ENCODE data around the gene KIF3A. TPM values are rescaled to one million over a fixed set of nuclear protein-coding genes. Genes with fewer than 3 reads are reported as not detected.

Gene KIF3A
- total and polyA plus RNA-seq, 2 of the 8 experiments (the other 6 are each of a cell fraction or from before 2014, with no cell fraction given): 3.1 to 13.1 TPM

- H3K4me2 ChIP-seq (ENCODE audit: insufficient read depth in 1 of 2, low read depth in 2 of 2, low read length in 2 of 2): no peak overlapping the region
- no peak overlapping the region for H3K4ac ChIP-seq (replicated peaks; ENCODE audit: insufficient read length, low read depth, low read length)
- H3K79me2 ChIP-seq (ENCODE audit: control insufficient read depth in 1 of 2, insufficient read depth in 2 of 2, low read length in 2 of 2): no peaks in the 10 kb centered on the region
- FAIRE-seq (no peak), DNase-seq (ENCODE audit: low read depth in 1 of 2, low spot score in 2 of 2) (no peak)
- H4K20me1 ChIP-seq (replicated peaks in 1 of 2; ENCODE audit: control insufficient read depth in 1 of 2, insufficient read depth in 2 of 2, low read length in 2 of 2): no peaks in the 10 kb centered on the region
- no peak overlapping the region for H2BK15ac ChIP-seq (ENCODE audit: low read length)
- H2BK12ac ChIP-seq (ENCODE audit: low read depth, low read length): no peak overlapping the region
- H3K36me3 ChIP-seq (ENCODE audit: control insufficient read depth in 2 of 4, insufficient read depth in 4 of 4, low read length in 3 of 4): no peaks in the 10 kb centered on the region
- no peaks in the 10 kb centered on the region for H3K4me1 ChIP-seq (replicated peaks in 1 of 4; ENCODE audit: control insufficient read depth in 3 of 4, insufficient read depth in 4 of 4, low read length in 3 of 4)
- H3K27ac ChIP-seq (ENCODE audit: low read depth, low read length): no peak overlapping the region
- H2BK120ac ChIP-seq (replicated peaks; ENCODE audit: low read depth, low read length): no peak overlapping the region
- no peaks in the 10 kb centered on the region for H3K27me3 ChIP-seq (replicated peaks in 1 of 4; ENCODE audit: control insufficient read depth in 3 of 4, extremely low read depth in 1 of 4, insufficient read depth in 3 of 4, low read length in 3 of 4)
- H3K9ac ChIP-seq (replicated peaks in 1 of 4; ENCODE audit: extremely low read depth in 1 of 4, low read depth in 3 of 4, low read length in 3 of 4): no peak overlapping the region
- H4K5ac ChIP-seq (ENCODE audit: insufficient read length, low read depth, low read length): no peak overlapping the region
- TF ChIP-seq SIX5 (IDR thresholded peaks at IDR 0.05; ENCODE audit: low read depth, low read length) (no peak), KDM4A (IDR thresholded peaks at IDR 0.05; ENCODE audit: low read depth, low read length, severe bottlenecking) (no peak), EP300 (IDR thresholded peaks at IDR 0.05; ENCODE audit: borderline replicate concordance in 1 of 2, low read depth in 2 of 2, low read length in 2 of 2) (no peak), USF2 (IDR thresholded peaks at IDR 0.05; ENCODE audit: low read length) (no peak), ATF2 (IDR thresholded peaks at IDR 0.05; ENCODE audit: low read length) (no peak), EZH2 (IDR thresholded peaks at IDR 0.05; ENCODE audit: low read depth, low read length, severe bottlenecking) (no peak), BACH1 (IDR thresholded peaks at IDR 0.05; ENCODE audit: low read length) (no peak), TEAD4 (IDR thresholded peaks at IDR 0.05; ENCODE audit: low read depth, low read length) (no peak), NRF1 (IDR thresholded peaks at IDR 0.05; ENCODE audit: low read depth, low read length) (no peak), CBX5 (IDR thresholded peaks at IDR 0.05; ENCODE audit: low read depth, low read length) (no peak)
- H2AFZ ChIP-seq (ENCODE audit: low read length): no peak overlapping the region
- CTCF ChIA-PET (ENCODE audit: partially characterized antibody): interaction anchor here (1.1 to 5.6 kb wide), 9 partner anchors 8 to 181 kb away, joined by 3 to 23 read pairs (median 4); partner anchors contain the start of gene IL13
- no peak overlapping the region for H3K14ac ChIP-seq (ENCODE audit: insufficient read length)
- H4K91ac ChIP-seq (replicated peaks; ENCODE audit: insufficient read length, low read length): no peak overlapping the region
- POLR2A ChIA-PET (ENCODE audit: partially characterized antibody): interaction anchor here (1.3 kb wide), 1 partner anchor 9 kb away, joined by 4 read pairs; no protein-coding TSS in a partner anchor
- H3K79me1 ChIP-seq (ENCODE audit: low read depth, low read length): no peaks in the 10 kb centered on the region
- H4K8ac ChIP-seq (ENCODE audit: extremely low read depth, insufficient read depth, low read length): no peak overlapping the region; the same call in 1 of the 2 replicates
- no peak overlapping the region for H2BK5ac ChIP-seq (ENCODE audit: low read depth, low read length)
- 90% methylated on average over 7 of the region's 7 CpGs; no CpG with 5 or more reads in 1 of the 2 experiments for WGBS, 2 experiments (ENCODE audit: extremely low coverage in 1 of 2, insufficient coverage in 1 of 2, insufficient read length in 1 of 2, insufficient replicate concordance in 2 of 2, low coverage in 1 of 2, low lambda C conversion rate in 2 of 2, missing lambda C conversion rate in 1 of 2)
- H3K18ac ChIP-seq (ENCODE audit: extremely low read depth, low read length): no peak overlapping the region
- H3K9me3 ChIP-seq (ENCODE audit: insufficient read depth in 2 of 2, low read depth in 1 of 2, low read length in 1 of 2): no peaks in the 10 kb centered on the region
- H2AK5ac ChIP-seq (ENCODE audit: low read depth, low read length): no peak overlapping the region
- H3K23me2 ChIP-seq (ENCODE audit: low read depth, low read length): no peaks in the 10 kb centered on the region; the same call in 1 of the 2 replicates
- no peak overlapping the region for H3K4me3 ChIP-seq (ENCODE audit: extremely low read depth in 1 of 4, insufficient read depth in 2 of 4, low read depth in 3 of 4, low read length in 4 of 4)
- no peak overlapping the region for H2BK20ac ChIP-seq (ENCODE audit: low read length)
- H3K23ac ChIP-seq (ENCODE audit: insufficient read length): no peak overlapping the region
- no peak overlapping the region for H3K56ac ChIP-seq (replicated peaks; ENCODE audit: insufficient read length, low read depth, low read length)
These were observed 58.2 kb downstream of the KIF3A start for GRCh38 chr5:132679166-132679565.
